ENCODE results near the gene NTSR1. TPM values are rescaled to one million over a fixed set of nuclear protein-coding genes. Genes with fewer than 3 reads are reported as not detected.

The NTSR1 gene
- total and polyA plus RNA-seq, 2 of the 8 experiments (the other 6 are each of a cell fraction or from before 2014, with no cell fraction given), result 0.53 to 0.89 TPM

- Histone ChIP-seq H2AFZ (ENCODE audit: low read length) (no peak overlapping the region), H3K4me1 (replicated peaks in 1 of 4; ENCODE audit: control insufficient read depth in 3 of 4, insufficient read depth in 4 of 4, low read length in 3 of 4) (peaks cover 0 to 8% (median 1%) of the 10 kb centered on the region in 4 experiments; a peak in 2 of 7 replicates), H3K56ac (replicated peaks; ENCODE audit: insufficient read length, low read depth, low read length) (no peak overlapping the region), H3K27ac (ENCODE audit: low read depth, low read length) (no peak overlapping the region), H3K14ac (ENCODE audit: insufficient read length) (no peak overlapping the region), H3K9ac (replicated peaks in 1 of 4; ENCODE audit: extremely low read depth in 1 of 4, low read depth in 3 of 4, low read length in 3 of 4) (no peak overlapping the region), H3K4me3 (ENCODE audit: extremely low read depth in 1 of 4, insufficient read depth in 2 of 4, low read depth in 3 of 4, low read length in 4 of 4) (no peak overlapping the region), H3K9me3 (ENCODE audit: insufficient read depth in 2 of 2, low read depth in 1 of 2, low read length in 1 of 2) (no peaks in the 10 kb centered on the region), H3K4me2 (ENCODE audit: insufficient read depth in 1 of 2, low read depth in 2 of 2, low read length in 2 of 2) (no peak overlapping the region), H3K18ac (ENCODE audit: extremely low read depth, low read length) (no peak overlapping the region), H2BK15ac (ENCODE audit: low read length) (no peak overlapping the region), H2BK120ac (replicated peaks; ENCODE audit: low read depth, low read length) (no peak overlapping the region), H2BK5ac (ENCODE audit: low read depth, low read length) (no peak overlapping the region), H4K8ac (ENCODE audit: extremely low read depth, insufficient read depth, low read length) (no peak overlapping the region), H3K4ac (replicated peaks; ENCODE audit: insufficient read length, low read depth, low read length) (no peak overlapping the region), H4K20me1 (replicated peaks in 1 of 2; ENCODE audit: control insufficient read depth in 1 of 2, insufficient read depth in 2 of 2, low read length in 2 of 2) (no peaks in the 10 kb centered on the region), H3K79me2 (ENCODE audit: control insufficient read depth in 1 of 2, insufficient read depth in 2 of 2, low read length in 2 of 2) (no peaks in the 10 kb centered on the region), H3K23ac (ENCODE audit: insufficient read length) (no peak overlapping the region), H3K79me1 (ENCODE audit: low read depth, low read length) (no peaks in the 10 kb centered on the region), H2BK20ac (ENCODE audit: low read length) (no peak overlapping the region), H2AK5ac (ENCODE audit: low read depth, low read length) (no peak overlapping the region), H3K27me3 (replicated peaks in 1 of 4; ENCODE audit: control insufficient read depth in 3 of 4, extremely low read depth in 1 of 4, insufficient read depth in 3 of 4, low read length in 3 of 4) (no peaks in the 10 kb centered on the region), H2BK12ac (ENCODE audit: low read depth, low read length) (0 out of 2 replicates have a peak overlapping the region, but pooled peaks have one; percentile 39), H3K36me3 (ENCODE audit: control insufficient read depth in 2 of 4, insufficient read depth in 4 of 4, low read length in 3 of 4) (no peaks in the 10 kb centered on the region), H4K91ac (replicated peaks; ENCODE audit: insufficient read length, low read length) (no peak overlapping the region), H4K5ac (ENCODE audit: insufficient read length, low read depth, low read length) (no peak overlapping the region), H3K23me2 (ENCODE audit: low read depth, low read length) (no peaks in the 10 kb centered on the region)
- ChIA-PET CTCF (ENCODE audit: partially characterized antibody) (interaction anchor here (0.8 to 2.6 kb wide), 14 partner anchors 9 to 283 kb away, joined by 3 to 21 read pairs (median 4); partner anchors contain the start of gene NTSR1), POLR2A (ENCODE audit: partially characterized antibody) (interaction anchor here (1.0 kb wide), 1 partner anchor 9 kb away, joined by 5 read pairs; no protein-coding TSS in a partner anchor)
- TF ChIP-seq EP300 (IDR thresholded peaks at IDR 0.05; ENCODE audit: borderline replicate concordance in 1 of 2, low read depth in 2 of 2, low read length in 2 of 2) (no peak), NANOG (IDR thresholded peaks at IDR 0.05; ENCODE audit: insufficient read depth, low read depth, low read length, poor library complexity, severe bottlenecking) (no peak), NRF1 (IDR thresholded peaks at IDR 0.05; ENCODE audit: low read depth, low read length) (no peak), TEAD4 (IDR thresholded peaks at IDR 0.05; ENCODE audit: low read depth, low read length) (no peak), ZNF274 (IDR thresholded peaks at IDR 0.05; ENCODE audit: borderline replicate concordance, extremely low read depth, low read length) (no peak)
- WGBS, 2 experiments (ENCODE audit: extremely low coverage in 1 of 2, insufficient coverage in 1 of 2, insufficient read length in 1 of 2, insufficient replicate concordance in 2 of 2, low coverage in 1 of 2, low lambda C conversion rate in 2 of 2, missing lambda C conversion rate in 1 of 2), result 90% methylated on average over 9 of the region's 9 CpGs; no CpG with 5 or more reads in 1 of the 2 experiments
- DNase-seq (ENCODE audit: low read depth in 1 of 2, low spot score in 2 of 2) (no peak), FAIRE-seq (no peak)
Observed at GRCh38 chr20:62782893-62783278, 74.2 kb downstream of the NTSR1 start.
